NCI-H1092 treated with DMSO at 0.1 percent for 48 hours (cell line): Measurements from ENCODE around the gene PARD3B.

Experiments
- DNase-seq: peaks from one replicate; lab custom pipeline; 2025; lab: John Stamatoyannopoulos, UW

Gene PARD3B

DNA sequence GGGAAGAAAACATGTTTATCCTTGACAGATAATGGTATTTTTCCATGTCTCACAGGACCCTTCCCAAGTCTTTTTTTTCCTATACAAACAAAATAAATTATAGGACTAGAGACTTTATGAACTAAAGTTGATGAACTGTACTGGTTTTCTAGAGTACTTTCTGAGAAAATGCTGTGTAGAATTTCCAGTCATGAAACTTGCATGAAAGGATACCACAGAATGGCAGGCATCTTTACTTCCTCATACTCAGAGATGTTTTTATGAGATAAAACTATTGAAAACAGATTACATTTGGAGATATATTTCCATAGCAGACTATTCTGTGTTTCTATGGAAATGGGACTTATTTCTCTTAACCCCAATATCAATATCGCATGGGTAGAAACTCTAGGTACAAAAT, 403.5 kb downstream of the PARD3B start:
- no peak for DNase-seq

DNA sequence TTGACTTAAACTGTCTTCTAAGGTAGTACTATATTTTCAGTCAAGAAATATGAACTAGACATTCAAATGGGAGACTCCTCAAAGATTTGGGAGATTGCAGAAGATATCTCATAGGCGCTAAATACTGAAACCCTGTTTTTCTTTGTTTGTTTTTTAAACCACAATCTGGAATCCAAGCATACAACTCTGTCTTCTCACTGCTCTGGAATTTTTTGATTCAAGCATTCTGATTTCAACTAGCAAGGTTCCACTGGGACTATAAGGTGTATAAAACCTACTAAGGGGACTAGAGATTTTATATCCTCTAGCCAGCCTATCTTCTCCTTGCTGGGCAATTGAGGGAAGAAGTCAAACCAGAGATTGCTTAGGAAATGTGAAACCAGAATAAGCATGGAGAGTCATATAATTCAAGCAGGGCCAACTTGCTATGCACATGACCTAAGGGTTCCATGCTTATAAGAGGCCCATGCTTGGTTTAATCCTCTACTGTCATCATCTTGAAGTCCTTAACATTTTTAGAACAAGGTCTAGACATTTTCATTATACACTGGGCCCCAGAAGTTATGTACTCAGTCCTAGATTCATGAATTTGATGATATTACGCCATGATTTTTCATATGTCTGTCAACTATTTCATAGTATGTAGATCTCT, 405.5 kb downstream of the PARD3B start:
- DNase-seq, result no peak

GRCh38 chr2:204958371-204958770, 413.1 kb downstream of the PARD3B start:
- DNase-seq, result no peak

DNA sequence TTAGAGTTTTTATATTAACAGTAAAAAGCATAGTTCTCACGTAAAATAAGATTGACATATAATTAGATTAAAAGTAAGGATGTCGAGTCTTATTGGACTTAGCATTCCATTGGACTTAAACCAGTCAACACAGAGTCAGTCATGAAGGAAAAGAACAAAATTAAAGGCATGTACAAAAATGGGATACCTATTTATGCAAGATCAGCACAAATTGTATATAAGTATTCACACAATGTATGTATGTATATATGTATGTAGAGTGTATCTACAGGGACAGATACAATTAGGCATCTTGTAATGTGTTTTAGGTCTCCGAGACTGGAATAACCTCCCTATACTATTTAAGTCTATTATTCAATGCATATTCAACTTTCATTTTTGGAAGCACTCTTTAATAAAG, 419.1 kb downstream of the PARD3B start:
- DNase-seq, result no peak

DNA sequence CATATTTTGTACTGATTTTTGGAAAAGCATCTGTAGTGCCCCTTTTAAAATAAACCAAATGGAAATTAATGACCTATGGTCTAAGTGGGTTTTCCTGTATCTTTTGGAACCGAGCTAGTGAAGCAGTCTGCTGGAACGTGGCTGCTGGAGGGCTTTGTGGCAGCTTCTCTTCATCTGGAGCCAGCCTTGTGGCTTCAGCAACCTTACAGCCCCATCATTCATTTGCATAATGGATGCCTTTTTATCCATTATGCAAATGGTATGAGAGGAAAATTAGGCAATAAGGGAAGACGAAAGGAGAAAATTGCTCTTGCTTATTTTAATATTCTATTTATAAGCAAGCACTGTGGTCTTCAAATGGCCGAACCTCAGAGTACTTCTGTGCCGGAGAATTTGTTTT, 421.0 kb downstream of the PARD3B start:
- DNase-seq, result no peak

DNA sequence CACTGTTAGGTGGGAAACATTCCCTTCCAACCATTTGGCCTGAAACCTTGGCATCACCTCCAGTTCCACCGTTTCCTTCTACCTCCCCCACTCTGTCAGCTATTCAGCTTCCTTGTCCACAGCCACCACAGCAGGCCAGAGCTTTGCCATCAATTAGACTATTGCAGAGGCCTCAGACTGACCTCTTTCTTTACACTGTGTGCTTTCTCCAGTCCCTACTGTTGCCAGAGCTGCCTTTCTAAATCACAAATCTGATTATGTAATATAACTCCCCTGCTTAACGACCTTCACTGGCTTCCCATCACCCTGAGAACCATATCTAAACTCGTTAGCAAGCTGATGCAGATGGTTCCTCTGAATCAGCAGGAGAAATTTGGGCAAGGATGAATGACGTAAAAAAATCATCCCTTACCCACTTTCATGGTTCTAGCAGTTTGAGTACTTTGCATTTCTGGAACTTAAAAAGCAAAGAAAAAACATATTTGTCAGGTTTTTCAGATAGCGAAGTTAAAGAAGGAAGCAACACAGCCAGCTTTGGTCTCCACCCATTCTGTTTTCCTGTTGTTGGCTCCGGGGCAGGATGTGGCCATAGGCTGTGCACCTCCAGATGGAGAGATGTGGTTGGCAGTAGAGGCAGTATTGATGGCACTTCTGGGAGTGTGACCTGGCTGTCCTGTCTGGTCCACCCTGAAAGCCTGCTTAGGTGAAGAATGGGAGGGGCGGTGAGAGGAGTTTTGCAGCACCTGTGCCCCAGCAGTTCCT, 422.1 kb downstream of the PARD3B start:
- DNase-seq, result peak; percentile 14

DNA sequence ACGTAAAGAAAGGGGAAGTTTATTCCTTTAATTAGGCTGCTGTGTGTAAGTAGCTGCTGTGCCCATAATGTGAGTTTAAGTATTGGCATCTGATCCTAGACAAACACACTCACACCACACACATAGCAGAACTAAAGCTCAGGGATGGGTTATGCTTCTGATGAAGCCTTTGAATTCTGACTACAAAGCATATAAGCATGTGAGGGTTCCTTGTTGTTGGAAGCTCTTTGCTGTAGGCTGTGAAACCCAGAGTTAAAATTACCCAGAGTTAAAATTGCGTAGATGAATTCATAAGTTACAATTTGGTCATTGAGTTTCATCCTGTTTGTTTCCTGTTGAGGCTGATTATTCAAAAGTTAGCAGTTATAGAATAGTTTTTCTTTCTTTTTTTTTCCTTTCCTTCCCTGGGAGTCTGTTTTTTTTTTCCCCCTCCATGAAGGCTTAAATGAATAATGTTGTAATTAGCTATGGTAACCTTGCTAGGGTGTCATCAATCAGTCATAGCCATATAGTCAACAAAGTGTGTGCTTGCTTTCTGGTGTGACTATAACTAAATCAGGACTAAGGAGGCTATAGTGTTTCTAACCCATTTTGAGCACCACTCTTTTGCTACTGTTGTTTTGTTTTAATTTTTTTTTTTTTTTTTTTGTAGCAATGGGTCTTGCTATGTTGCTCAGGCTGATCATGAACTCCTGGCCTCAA, 426.1 kb downstream of the PARD3B start:
- no peak for DNase-seq

DNA sequence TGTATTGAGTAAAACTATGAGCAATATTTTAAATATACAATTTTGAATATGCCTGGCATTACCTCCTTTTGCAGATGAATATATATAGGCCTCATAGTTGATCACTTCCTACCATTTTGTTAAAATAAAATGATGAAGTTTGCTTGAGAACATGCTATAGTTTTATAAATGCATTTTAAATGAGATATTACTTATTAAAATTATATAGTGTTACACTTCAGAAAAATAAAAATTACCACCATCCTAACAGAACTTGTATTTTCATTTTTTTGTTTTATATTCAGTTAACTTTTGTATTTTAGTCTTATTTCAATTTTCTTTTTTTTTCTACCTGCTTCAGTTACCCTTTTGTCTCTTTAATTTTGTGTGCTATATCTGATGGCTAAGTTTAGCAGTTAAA, 426.9 kb downstream of the PARD3B start:
- DNase-seq, result no peak

GRCh38 chr2:204972606-204973336, 427.5 kb downstream of the PARD3B start:
- no peak for DNase-seq

GRCh38 chr2:204973616-204974015, 428.3 kb downstream of the PARD3B start:
- DNase-seq, result no peak

DNA sequence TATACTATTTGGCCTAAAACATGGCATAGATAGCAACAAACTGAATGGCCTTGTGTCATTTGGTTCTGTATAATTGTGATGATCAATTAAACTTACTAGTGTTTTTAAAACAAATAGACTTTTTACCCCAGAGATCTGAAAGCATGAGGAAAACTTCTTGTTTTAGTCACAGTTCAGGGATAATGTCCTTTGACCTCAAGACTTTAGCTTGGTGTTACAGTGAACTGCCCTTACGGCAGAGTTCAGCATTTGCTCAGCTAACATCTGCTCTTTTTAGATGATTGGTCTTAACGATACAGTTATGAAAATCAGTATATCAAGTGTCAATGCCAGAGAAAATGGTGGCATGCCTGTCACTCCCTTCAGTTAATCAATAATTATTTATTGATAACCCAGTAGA, 429.2 kb downstream of the PARD3B start:
- DNase-seq, result no peak

DNA sequence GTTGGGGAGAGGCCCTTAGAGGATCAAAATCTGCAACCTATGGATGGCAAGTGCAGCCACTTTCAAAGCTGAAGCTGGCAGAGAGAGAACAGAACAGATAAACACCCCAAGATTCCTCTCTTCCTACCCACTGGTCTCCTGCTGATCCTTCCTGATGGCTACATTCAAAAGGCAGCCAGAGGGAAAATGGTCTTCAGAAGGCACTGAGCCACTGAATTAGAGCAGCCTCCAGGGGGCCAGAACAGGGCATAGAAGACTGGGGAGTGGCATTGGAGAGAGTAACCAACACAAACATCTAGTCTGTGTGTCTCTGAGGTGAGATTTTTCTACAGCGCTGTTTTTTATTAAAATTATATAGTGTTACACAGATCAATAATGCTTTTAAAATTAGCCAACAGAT, 432.6 kb downstream of the PARD3B start:
- DNase-seq, result no peak

DNA sequence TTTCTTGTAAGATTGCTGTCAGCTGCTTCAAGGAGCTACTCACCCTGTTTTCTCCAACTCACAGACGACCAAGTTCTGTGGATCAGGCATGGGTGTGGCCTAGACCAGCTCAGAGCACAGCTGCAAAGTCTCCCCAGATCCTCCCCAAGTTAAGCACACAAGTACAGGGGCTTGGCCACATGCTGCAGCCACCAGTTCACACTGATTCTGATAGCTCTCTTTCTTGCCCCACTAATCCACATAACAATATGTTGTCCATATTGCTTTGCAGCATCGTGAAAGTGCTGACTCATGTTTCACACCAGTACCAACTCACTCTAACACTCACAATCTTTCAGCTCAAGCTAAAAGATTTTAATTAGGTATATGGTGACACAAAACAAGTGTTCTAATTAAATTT, 437.0 kb downstream of the PARD3B start:
- DNase-seq, result no peak

DNA sequence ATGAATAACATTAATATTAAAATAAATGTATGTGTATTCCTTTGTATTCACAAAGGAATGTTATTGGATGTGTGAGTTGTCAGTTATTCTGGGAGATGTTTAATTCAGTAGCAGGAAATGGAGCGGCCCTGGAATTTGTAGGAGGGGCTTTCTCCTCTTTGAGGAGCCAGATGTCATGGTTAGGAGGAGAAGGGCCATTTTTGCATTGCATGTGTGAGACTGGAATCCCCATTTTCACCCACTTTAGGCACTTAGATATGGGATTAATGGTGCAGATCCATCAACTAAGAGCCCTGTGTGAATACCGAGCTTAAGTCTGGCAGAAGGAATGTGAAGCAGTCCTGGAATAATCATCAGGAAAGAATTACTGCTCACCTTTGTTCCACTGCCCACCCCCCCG, 439.2 kb downstream of the PARD3B start:
- no peak for DNase-seq

GRCh38 chr2:204986641-204987040, 441.4 kb downstream of the PARD3B start:
- no peak for DNase-seq

- DNase-seq, result no peak
Observed at GRCh38 chr2:204988836-204989235, 443.6 kb downstream of the PARD3B start.

- DNase-seq, result no peak
Observed at GRCh38 chr2:204989877-204990276, 444.6 kb downstream of the PARD3B start.

DNA sequence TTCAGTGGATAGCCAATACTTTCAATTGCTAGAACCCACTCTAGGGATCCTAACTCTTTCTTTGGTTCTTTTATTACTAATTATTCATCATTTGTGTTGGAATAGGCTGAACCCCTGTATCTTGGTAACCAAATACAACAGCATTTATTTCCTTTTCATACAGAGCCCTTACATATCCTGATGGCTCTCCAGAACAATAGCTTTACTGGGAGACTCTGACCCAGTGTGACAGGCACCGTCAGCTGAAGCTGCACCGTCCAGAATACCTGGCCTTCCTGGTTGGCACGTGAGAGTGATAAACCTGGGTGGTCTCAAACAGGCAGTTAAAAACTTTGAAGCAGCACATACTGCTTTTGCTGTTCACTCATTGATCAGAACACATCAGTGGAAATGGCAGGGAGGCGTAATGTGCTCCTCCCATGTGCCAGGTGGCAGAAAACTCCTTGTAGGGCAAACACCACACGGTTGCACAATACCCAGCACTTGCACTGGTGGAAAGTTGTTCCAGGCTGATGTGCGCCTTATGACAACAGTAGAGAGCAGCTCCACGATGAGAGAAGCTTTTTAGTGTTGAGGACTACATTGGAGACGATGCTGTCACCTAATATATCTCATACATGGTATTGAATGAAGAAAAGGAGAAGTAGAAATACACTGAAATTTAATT, 456.2 kb downstream of the PARD3B start:
- no peak for DNase-seq

DNA sequence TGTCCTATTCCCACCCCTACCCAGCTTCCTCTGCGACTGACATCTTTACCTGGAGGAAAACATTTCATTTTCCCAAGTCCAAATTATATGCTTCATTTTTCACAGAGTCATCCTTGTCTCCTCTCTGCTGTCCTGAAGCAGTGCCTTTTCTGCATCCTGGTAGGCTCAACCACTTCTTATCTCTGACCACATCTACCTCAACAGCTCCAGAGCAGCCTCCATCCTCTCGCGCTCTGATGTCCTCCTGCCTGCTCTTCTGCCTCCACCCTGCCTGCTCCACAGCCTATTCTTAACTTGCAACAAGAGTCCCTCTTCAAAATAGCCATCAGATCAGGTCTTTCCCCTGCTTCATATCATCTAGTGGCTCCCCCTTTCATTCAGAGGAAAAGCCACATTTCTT, 457.1 kb downstream of the PARD3B start:
- no peak for DNase-seq

DNA sequence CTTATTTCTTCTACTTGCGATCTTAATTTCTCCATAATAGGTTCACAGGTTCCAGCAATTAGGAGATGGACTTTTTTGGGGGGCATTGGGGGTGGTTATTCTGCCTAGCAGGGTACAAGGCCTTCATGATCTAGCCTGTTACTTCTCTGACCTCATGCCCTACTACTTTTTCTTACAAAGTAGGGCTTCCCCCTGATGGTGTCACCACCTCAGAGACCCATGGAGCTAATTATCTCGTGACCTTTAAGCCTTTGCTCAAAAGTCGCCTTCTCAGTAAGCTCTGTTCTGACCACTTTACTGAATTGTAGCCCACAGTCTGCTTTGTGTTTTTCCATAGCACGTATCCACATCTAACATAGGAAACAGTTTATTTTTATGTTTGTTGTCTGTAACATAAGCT, 458.0 kb downstream of the PARD3B start:
- no peak for DNase-seq

DNA sequence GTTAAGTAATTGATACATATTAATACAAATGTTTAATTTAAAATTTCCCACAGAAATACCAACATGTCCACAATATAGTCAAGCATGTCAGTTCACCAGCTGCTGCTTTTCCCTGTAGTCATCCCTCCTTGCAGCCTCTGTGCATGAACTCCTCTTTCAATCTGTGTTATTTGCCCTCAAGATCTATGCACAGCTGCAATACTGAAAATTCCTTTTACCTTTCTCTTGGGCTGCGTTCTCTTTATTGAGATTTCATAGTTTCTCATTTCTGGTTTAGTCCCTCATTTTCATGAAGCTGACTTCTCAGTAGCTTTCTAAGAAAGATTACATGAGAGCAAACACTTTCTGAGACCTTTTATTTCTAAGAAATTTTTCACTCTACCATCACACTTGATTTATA, 464.9 kb downstream of the PARD3B start:
- no peak for DNase-seq

- DNase-seq, result no peak
Observed at GRCh38 chr2:205011031-205011430, 465.8 kb downstream of the PARD3B start.
